GM19372 (cell line): ENCODE data around the gene GSTK1.
"Not testable (repeated sequence)": the region's sequence is repeated elsewhere in the genome, so short reads cannot be mapped to it uniquely, and the experiment has no call there.

Experiments used
- ATAC-seq: cut with Tn5 transposase; IDR thresholded peaks from one replicate; pipeline ENCODE4 v1.9.1; 2021; ENCODE audit warnings: mild to moderate bottlenecking, low read depth, moderate library complexity; ENCODE audit not compliant: unreplicated experiment

The GSTK1 gene

GRCh38 chr7:143238289-143238980 is 24.8 kb upstream of the GSTK1 start:
- no peak for ATAC-seq

GRCh38 chr7:143239813-143240212 is 23.4 kb upstream of the GSTK1 start:
- no peak for ATAC-seq

GRCh38 chr7:143240291-143241168 is 22.7 kb upstream of the GSTK1 start:
- ATAC-seq, result peak; percentile 95

- ATAC-seq, result no peak
Measured at GRCh38 chr7:143242306-143242705, 20.9 kb upstream of the GSTK1 start.

GRCh38 chr7:143243111-143243510 is 20.1 kb upstream of the GSTK1 start:
- no peak for ATAC-seq

GRCh38 chr7:143243614-143244013 is 19.6 kb upstream of the GSTK1 start:
- no peak for ATAC-seq

GRCh38 chr7:143244321-143244720 is 18.9 kb upstream of the GSTK1 start:
- no peak for ATAC-seq

GRCh38 chr7:143245123-143245522 is 18.1 kb upstream of the GSTK1 start:
- ATAC-seq, result no peak

- no peak for ATAC-seq
Measured at GRCh38 chr7:143247372-143247771, 15.9 kb upstream of the GSTK1 start.

- no peak for ATAC-seq
Measured at GRCh38 chr7:143248761-143249354, 14.4 kb upstream of the GSTK1 start.

- no peak for ATAC-seq
Measured at GRCh38 chr7:143250199-143250598, 13.0 kb upstream of the GSTK1 start.

GRCh38 chr7:143250822-143251221 is 12.4 kb upstream of the GSTK1 start:
- ATAC-seq, result no peak

GRCh38 chr7:143252006-143252405 is 11.2 kb upstream of the GSTK1 start:
- ATAC-seq, result no peak

- no peak for ATAC-seq
Measured at GRCh38 chr7:143255564-143255963, 7.7 kb upstream of the GSTK1 start.

GRCh38 chr7:143256325-143256724 is 6.9 kb upstream of the GSTK1 start:
- no peak for ATAC-seq

- peak; percentile 62 for ATAC-seq
Measured at GRCh38 chr7:143256932-143257331, 6.3 kb upstream of the GSTK1 start.

GRCh38 chr7:143257501-143257900 is 5.7 kb upstream of the GSTK1 start:
- ATAC-seq, result no peak

GRCh38 chr7:143258831-143259230 is 4.4 kb upstream of the GSTK1 start:
- ATAC-seq, result no peak

GRCh38 chr7:143259765-143260164 is 3.5 kb upstream of the GSTK1 start:
- ATAC-seq, result no peak

GRCh38 chr7:143261901-143262300 is 1.3 kb upstream of the GSTK1 start:
- ATAC-seq, result no peak

GRCh38 chr7:143264196-143264568 is 941 bp downstream of the GSTK1 start:
- ATAC-seq, result not testable (repeated sequence)
